HTERT RPE-1 (cell line): ENCODE data around the gene DRC3.
"Not testable (repeated sequence)": the region's sequence is repeated elsewhere in the genome, so short reads cannot be mapped to it uniquely, and the experiment has no call there.

Source experiments
- in situ Hi-C: fragments of 300-500 bp; cut with MboI; formaldehyde crosslinking; loops from 4 replicates; pipeline ENCODE4 v1.14.3; 2020; ENCODE audit warnings: low sequenced_read_pairs

DRC3 gene

GRCh38 chr17:17989618-17990017 is 17.0 kb downstream of the DRC3 start:
- in situ Hi-C loops = no loop called here

DNA sequence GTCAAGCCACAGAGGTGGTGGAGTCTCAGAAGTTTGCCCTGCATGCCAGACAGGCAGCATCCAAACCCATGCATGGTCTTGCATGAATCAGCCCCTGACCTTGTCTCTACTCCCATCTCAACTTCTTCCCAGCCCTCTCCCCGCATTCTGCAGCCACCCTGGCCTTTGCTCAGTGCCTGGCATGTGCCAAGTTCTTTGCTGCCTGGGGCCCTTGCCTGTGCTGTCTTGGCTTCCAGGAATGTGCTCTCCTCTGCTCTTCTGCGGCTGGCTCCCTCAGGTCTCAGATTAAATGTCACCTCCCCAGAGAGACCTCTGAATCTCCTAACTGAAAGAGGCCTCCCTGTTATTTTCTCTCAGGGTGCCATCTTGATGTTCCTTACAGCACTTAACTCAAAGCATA is 17.6 kb downstream of the DRC3 start:
- in situ Hi-C loops = no loop called here

GRCh38 chr17:17993366-17993765 is 20.7 kb downstream of the DRC3 start:
- in situ Hi-C loops = no loop called here

- in situ Hi-C loops = no loop called here
These were observed 21.2 kb downstream of the DRC3 start for GRCh38 chr17:17993852-17994251.

- in situ Hi-C loops = no loop called here
These were observed 21.8 kb downstream of the DRC3 start for GRCh38 chr17:17994271-17995069.

DNA sequence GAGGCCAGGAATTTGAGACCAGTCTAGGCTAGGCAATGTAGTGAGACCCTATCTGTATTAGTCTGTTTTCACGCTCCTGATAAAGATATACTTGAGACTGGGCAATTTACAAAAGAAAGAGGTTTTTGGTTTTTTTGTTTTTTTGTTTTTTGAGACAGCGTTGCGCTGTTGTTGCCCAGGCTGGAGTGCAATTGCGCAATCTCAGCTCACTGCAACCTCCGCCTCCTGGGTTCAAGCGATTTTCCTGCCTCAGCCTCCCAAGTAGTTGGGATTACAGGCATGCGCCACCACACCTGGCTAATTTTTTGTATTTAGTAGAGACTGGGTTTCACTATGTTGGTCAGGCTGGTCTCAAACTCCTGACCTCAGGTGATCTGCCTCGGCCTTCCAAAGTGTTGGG is 23.2 kb downstream of the DRC3 start:
- in situ Hi-C loops = not testable (repeated sequence)

DNA sequence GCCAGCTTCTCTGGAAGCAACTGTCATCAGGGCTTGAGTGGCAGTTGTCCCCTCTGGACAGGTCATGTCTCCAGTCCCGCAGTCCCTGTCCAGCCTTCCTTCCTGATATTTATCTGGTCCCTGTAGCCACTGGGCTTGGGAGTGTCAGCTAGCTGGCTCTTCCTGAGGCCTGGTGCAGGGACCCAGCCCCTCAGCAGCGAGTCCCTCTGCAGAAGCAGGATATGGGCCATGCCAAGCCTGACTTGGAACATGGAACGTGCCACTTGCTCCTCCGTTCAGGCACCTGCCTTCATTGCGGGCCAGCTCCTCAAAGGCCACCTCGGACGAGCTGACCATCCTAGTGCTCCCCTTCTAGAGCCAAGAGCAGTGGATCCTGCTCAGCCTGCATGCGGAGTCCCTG is 26.3 kb downstream of the DRC3 start:
- in situ Hi-C loops = no loop called here

DNA sequence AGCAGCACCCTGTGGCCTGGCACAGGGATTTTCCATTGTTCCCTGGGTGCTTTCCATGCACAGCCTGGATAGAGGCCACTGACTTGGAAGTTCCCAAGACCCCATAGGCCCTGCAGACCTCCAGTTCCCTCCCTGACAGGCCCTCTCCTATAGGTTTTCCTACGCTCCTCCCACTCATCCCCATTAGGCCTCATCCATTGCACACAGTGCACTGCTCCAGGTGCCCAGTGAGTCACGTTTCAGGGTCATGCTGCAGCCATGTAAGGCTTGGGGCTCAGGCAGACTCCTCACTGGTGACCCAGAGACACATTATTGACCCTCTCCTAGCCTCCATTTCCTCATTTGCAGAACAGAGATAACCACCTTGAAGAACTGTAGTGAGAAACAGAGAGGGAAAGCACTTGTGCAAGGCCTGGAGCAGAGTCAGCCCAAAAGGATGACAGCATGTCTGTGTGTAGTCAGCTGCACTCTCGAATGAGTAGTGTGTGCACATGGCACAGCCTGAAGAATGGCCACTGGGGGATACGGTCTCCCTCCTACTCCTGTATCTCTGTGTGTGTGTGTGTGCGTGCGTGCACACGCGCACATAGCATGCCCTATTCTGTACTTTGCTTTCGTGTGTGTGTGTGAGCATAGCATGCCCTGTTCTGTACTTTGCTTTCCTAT is 26.8 kb downstream of the DRC3 start:
- in situ Hi-C loops = no loop called here

DNA sequence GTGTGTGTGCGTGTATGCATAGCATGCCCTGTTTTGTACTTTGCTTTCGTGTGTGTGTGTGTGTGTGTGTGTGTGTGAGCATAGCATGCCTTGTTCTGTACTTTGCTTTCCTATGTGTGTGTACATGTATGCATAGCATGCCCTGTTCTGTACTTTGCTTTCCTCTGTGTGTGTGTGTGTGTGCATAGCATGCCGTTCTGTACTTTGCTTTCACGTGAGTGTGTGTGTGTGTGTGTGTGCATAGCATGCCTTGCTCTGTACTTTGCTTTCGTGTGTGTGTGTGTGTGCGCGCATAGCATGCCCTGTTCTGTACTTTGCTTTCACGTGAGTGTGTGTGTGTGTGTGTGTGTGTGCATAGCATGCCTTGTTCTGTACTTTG is 27.4 kb downstream of the DRC3 start:
- in situ Hi-C loops = no loop called here

DNA sequence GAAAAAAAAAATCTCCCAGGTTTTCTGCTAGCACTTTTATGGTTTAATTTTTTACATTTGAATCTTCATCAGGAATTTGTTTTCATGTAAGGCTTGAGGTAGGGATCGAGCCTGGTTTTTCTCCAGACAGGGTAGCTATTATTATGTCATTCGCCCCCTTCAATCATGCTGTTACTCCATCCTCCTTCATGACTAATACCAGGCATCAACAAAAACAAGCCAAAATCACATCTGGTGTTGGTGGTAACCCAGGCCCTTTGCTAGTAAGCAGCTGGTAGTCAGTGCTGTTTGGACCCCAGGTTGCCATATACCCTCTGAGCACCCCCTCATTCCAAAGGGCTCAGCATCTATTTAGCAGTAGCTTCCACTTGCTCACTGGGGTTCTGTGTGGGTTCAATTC is 29.5 kb downstream of the DRC3 start:
- in situ Hi-C loops = no loop called here

- in situ Hi-C loops = no loop called here
These were observed 31.7 kb downstream of the DRC3 start for GRCh38 chr17:18004345-18004744.

GRCh38 chr17:18004884-18005305 is 32.2 kb downstream of the DRC3 start:
- in situ Hi-C loops = no loop called here

DNA sequence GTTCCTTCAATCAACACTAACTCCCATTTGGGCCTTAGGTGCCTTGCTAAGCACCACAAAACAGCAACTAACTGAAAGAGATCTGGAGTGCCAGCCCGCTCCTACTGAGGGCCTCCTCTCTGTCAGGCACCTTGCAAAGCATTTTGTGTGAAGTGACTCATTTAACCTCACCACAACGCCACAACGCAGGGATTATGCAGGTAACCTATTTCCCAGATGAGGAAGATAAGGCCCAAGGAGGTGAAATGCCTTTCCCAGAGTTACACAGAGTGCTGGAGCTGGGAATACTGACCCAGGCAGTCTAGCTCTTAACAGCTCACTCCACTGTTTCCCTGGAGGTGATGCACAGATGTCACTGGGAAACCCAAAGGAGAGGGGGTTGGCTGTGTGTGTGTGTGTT is 32.8 kb downstream of the DRC3 start:
- in situ Hi-C loops = no loop called here

DNA sequence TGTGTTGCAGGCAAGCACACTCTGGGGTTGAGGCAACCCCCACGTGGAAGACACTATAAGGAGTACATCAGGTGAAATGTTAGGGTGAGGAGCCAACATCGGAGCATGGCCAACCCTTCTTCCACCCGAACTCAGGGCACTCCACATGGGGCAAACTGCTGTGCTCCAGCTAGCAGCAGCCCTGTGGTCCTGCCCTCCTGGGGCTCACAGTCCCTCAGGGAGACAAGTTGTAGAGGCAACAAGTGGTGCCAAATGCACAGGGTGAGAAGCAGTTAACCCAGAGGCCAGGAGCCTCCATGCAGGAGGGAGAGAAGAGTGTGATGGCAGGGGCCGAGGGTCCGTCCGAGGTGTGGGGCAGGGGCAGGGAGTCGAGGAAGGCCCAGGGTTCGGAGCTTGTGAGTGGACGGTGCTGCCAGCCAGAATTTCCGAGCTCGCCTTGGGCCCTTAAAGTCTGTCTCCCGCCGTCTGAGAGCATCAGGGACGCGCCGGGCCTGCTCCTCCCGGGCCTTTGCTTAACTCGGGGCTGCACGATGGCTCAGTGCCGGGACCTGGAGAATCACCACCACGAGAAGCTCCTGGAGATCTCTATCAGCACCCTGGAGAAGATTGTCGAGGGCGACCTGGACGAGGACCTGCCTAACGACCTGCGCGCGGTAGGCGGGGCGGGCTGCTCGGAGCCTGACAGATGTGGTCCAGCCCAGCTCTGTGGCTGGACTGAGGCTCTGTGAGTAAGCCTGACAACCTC is 34.0 kb downstream of the DRC3 start:
- in situ Hi-C loops = no loop called here

DNA sequence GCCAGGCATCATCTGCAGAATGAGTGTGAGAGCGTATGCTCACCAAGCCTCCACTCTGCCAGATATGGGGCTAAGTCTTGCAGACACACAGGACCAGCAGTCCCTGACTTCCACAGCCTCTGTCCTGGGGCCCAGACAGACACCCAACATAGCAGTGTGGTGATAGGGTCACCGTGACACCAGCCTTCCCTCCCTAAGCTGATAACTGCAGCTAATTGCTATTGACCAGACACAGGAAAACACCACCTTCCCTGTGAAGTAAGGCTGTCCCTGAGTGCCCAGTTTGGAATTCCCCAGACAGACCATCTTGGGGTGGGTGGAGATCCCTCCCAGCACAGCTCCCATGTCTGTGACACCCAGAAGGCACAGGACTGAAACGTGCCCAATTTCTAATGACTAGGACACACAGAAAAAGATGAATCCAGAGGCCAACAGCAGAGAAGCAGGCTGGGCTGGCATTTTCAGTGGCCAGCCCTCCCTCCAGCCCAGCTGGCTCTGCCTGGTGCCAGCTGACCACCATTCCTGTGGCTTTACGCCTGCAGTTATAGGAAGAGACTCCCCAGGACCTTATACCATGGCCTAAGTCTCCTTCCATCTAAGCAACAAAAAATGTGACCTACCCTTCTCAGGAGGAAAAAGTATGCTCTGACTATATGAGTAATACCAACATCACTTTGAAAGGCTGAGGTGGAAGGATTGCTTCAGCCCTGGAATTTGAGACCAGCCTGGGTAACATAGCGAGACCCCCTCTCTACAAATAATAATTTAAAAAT is 36.0 kb downstream of the DRC3 start:
- in situ Hi-C loops = no loop called here

DNA sequence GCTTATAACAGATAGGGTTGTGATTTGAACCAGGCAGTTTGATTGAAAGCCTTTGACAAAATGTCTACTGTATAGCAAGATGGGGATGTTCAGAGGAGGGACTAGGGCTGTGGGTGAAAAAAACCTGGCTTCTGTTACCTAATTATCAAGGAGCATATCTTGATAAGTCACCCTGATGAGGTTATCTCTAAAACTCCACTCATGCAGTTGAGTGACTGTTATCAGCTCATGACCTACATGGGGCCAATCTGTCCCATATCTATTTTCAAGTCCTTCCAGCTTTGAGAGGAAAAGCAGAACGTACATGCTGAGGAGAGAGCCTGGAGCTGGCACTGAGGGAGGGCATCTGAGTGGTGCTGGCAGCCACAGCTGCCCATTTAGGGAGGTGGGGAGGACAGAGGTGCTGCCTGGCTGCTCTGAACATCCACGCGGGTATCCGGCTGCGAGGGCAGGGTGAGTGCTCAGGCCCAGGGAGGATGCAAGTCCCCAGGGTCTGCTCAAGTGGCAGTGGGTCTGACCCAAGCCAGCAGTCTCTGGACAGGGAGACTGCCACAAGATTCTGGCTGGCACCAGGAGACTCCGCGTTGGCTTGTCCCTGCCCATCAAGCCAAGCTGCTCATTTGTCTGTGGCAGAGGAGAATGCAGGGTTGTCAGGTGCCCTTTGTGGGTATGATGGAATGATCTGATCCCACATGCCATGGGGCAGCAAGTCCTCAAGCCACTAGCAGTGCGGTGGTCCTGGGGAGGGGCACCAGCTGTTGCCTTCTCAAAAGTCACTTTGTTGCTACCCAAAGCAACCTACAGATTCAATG is 37.2 kb downstream of the DRC3 start:
- in situ Hi-C loops = no loop called here

DNA sequence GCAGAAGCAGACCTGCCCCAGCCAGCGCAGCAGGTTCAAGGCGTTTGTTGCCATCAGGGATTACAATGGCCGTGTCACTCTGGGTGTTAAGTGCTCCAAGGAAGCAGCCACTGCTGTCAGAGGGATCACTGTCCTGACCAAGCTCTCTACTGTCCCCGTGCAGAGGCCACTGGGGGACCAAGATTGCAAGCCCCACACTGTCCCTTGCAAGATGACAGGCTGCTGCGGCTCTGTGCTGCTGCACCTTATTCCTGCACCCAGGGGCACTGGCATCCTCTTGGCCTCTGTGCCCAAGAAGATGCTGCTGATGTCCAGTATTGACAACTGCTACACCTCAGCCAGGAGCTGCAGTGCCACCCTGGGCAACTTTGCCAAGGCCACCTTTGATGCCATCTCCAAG is 38.6 kb downstream of the DRC3 start:
- in situ Hi-C loops = no loop called here

DNA sequence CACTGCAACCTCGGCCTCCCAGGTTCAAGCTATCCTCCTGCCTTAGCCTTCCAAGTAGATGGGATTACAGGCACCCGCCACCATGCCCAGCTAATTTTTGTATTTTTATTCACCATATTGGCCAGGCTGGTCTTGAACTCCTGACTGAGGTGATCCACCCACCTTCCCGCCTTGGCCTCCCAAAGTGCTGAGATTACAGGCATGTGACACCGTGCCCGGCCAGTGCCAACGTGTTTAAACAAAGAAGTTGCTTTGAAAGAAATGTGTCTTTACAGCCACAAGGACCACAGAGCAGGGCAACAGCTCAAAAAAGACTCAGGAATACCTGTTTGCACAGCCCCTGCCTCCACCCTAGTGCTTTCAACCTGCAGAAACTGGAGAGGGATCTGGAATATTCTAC is 41.3 kb downstream of the DRC3 start:
- in situ Hi-C loops = no loop called here

DNA sequence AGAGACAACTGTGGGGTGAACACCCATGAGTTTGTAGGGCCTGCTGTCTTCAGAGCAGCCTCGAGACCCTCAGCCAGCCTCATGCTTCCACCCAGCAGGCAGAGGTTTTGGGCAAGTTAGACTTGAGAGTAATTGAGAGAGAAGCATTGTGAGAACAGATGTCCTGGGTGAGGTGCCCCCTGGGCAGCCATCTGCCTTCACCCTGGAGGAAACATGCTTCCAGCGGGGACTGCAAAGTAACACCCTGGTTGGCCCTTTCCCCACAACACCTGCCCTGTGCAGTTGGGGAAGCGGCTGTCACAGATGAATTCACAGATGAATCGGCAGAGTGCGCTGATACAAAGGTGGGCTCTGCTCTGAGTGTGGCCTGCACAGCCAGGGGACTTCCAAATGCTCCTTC is 42.9 kb downstream of the DRC3 start:
- in situ Hi-C loops = no loop called here

DNA sequence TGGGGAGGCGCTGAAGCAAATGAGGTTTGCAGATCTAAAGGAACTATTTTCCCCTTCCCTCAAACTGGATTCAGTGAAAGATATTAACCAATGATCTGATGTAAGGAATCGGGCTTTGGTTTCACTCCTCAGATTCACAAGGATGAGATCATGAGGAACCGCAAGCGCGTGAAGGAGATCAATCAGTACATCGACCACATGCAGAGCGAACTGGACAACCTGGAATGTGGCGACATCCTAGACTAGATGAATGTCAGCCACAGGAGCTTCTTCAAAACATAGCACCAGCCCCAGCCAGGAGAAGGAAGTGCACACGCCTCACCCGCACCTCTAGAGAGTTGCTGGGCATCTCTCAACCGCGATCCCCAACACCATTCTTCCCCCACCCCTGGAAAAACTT is 43.8 kb downstream of the DRC3 start:
- in situ Hi-C loops = no loop called here
